GM12878 (cell line): ENCODE results near the gene CABYR. TPM values are rescaled to one million over a fixed set of nuclear protein-coding genes. Genes with fewer than 3 reads are reported as not detected.

Experiments used
- ATAC-seq: fragments of 200-7000 bp; cut with Tn5 transposase; 3 replicates; pipeline ENCODE4 v1.9.1; 2020; ENCODE audit warnings: mild to moderate bottlenecking, moderate library complexity
- BruUV-seq: library from RNA; stranded (reverse); fragments of 400-500 nt; replicated peaks from 2 replicates; lab custom pipeline; 2021; lab: Mats Ljungman, UMichigan
- CTCF ChIA-PET: fragments of 300-600 bp; sonication (Branson Sonifier 250); formaldehyde crosslinking; extraction: SDS; loops from one replicate; lab custom pipeline; 2021; ENCODE audit warnings: inconsistent platforms; lab: Yijun Ruan, JAX
- POLR2A ChIA-PET: fragments of 350-600 bp; formaldehyde crosslinking; extraction: SDS; loops from one replicate; lab custom pipeline; 2021; ENCODE audit warnings: inconsistent platforms; lab: Charles Lee
- RAD21 ChIA-PET: fragments of 300-600 bp; sonication (Branson Sonifier 250); formaldehyde crosslinking; loops from one replicate; lab custom pipeline; 2023; ENCODE audit warnings: antibody characterized with exemption; ENCODE audit not compliant: unreplicated experiment; lab: Charles Lee
- SMC1A ChIA-PET: fragments of 300-600 bp; sonication (Branson Sonifier 250); formaldehyde crosslinking; loops from one replicate; lab custom pipeline; 2023; ENCODE audit not compliant: unreplicated experiment, uncharacterized antibody; lab: Charles Lee
- DNase-seq: peaks from one replicate; pipeline ENCODE4 v3.0.0-alpha.2; 2011; ENCODE audit warnings: low read depth, low spot score
- FAIRE-seq: peaks from 3 replicates; lab custom pipeline; 2011; peaks lifted over from hg19 to GRCh38; lab: Jason Lieb, UNC
- H2AFZ ChIP-seq: 2 replicates; pipeline ENCODE4 v1.6.0; 2011; ENCODE audit warnings: low read depth, low read length, control low read depth; ENCODE audit not compliant: control insufficient read depth
- H3K27ac ChIP-seq: 2 replicates; pipeline ENCODE4 v1.5.1; 2011; ENCODE audit warnings: control low read depth; ENCODE audit not compliant: control insufficient read depth, insufficient read depth
- H3K27me3 ChIP-seq, 2 experiments: replicated peaks in 1 of 2; 2 replicates each; pipeline versions ENCODE4 v1.6.0 to v1.6.1; 2011; ENCODE audit warnings: low read length in 1 of 2; ENCODE audit not compliant: control insufficient read depth in 2 of 2, insufficient read depth in 2 of 2
- H3K36me3 ChIP-seq, 2 experiments: 2 replicates each; pipeline ENCODE4 v1.5.1; 2011; ENCODE audit warnings: low read length in 1 of 2; ENCODE audit not compliant: control insufficient read depth in 2 of 2, insufficient read depth in 2 of 2
- H3K4me1 ChIP-seq: 2 replicates; pipeline ENCODE4 v1.6.1; 2011; ENCODE audit warnings: mild to moderate bottlenecking, low read length, moderate library complexity, mixed read lengths; ENCODE audit not compliant: control insufficient read depth, insufficient read depth
- H3K4me2 ChIP-seq: 2 replicates; pipeline ENCODE4 v1.6.0; 2011; ENCODE audit warnings: control low read depth; ENCODE audit not compliant: control insufficient read depth, insufficient read depth
- H3K4me3 ChIP-seq: fragments of 200-600 bp; sonication (generic); 2 replicates; pipeline ENCODE4 v1.5.1; 2016
- H3K79me2 ChIP-seq: 2 replicates; pipeline ENCODE4 v1.6.0; 2011; ENCODE audit warnings: low read length; ENCODE audit not compliant: control insufficient read depth, insufficient read depth
- H3K9ac ChIP-seq: 2 replicates; pipeline ENCODE4 v1.8.0; 2011; ENCODE audit warnings: low read length, control low read depth, mixed read lengths; ENCODE audit not compliant: control insufficient read depth, insufficient read depth
- H3K9me3 ChIP-seq: replicated peaks from 3 replicates; pipeline ENCODE4 v1.5.1; 2011; ENCODE audit warnings: mild to moderate bottlenecking, low read length; ENCODE audit not compliant: control insufficient read depth, insufficient read depth
- H4K20me1 ChIP-seq: 2 replicates; pipeline ENCODE4 v1.6.0; 2011; ENCODE audit not compliant: control insufficient read depth, insufficient read depth
- ATF2 ChIP-seq: IDR thresholded peaks from 2 replicates; pipeline ENCODE4 v1.6.1; 2012; ENCODE audit warnings: low read length, inconsistent platforms
- CHD2 ChIP-seq: IDR thresholded peaks from 2 replicates; pipeline ENCODE4 v1.6.1; 2011; ENCODE audit warnings: low read depth, low read length, improper control_type of control experiment, borderline replicate concordance
- FOXM1 ChIP-seq: IDR thresholded peaks from 2 replicates; pipeline ENCODE4 v1.6.1; 2012; ENCODE audit warnings: low read depth, mild to moderate bottlenecking, inconsistent platforms, low read length, moderate library complexity
- POLR2AphosphoS2 ChIP-seq: IDR thresholded peaks from 2 replicates; pipeline ENCODE4 v1.6.1; 2011; ENCODE audit warnings: low read depth, mild to moderate bottlenecking, low read length, improper control_type of control experiment, moderate library complexity
- POU2F2 ChIP-seq: IDR thresholded peaks from 3 replicates; pipeline ENCODE4 v1.6.1; 2011; ENCODE audit warnings: low read depth, mild to moderate bottlenecking, low read length, borderline replicate concordance
- SMAD1 ChIP-seq: fragments of 450-650 bp; IDR thresholded peaks from 2 replicates; pipeline ENCODE4 v1.6.1; 2018; ENCODE audit warnings: mild to moderate bottlenecking, low read depth; ENCODE audit not compliant: partially characterized antibody
- STAT1 ChIP-seq: fragments of 450-650 bp; conservative IDR thresholded peaks from 2 replicates; pipeline ENCODE4 v1.6.1; 2014; ENCODE audit warnings: antibody characterized with exemption, mild to moderate bottlenecking
- YY1 ChIP-seq: IDR thresholded peaks from 2 replicates; pipeline ENCODE4 v1.6.1; 2011; ENCODE audit warnings: low read depth, mild to moderate bottlenecking, low read length
- WGBS: methylation state at CpG from one replicate; pipeline ENCODE4 v1.1.6; 2016; ENCODE audit warnings: low lambda C conversion rate; ENCODE audit not compliant: insufficient replicate concordance, insufficient coverage; ENCODE audit errors: missing lambda C conversion rate; 5-methylcytosine and 5-hydroxymethylcytosine counted together
- in situ Hi-C: fragments of 300-500 bp; cut with MboI; formaldehyde crosslinking; loops from 9 replicates; pipeline ENCODE4 v1.14.3; 2018; ENCODE audit warnings: mixed read lengths
- intact Hi-C: fragments of 100-400 bp; cut with micrococcal nuclease; formaldehyde crosslinking; loops from one replicate; pipeline ENCODE4 v1.14.2; 2022; ENCODE audit not compliant: unreplicated experiment
- polyA plus RNA-seq, 11 experiments: library from polyadenylated mRNA; depleted of rRNA in 4 of 11; unstranded in 6 of 11; stranded (reverse) in 5 of 11; fragments of >200 nt; fragmentation: Nextera tagmentation in 4 of 11; fragmentation: Illumina TruSeq in 1 of 11; extraction: Ambion mirVana in 4 of 11; extraction: Trizol in 1 of 11; gene quantifications; 1 replicate in 1 of 11; 2 replicates in 10 of 11; pipeline versions ENCODE4 v1.2.1 to v1.2.3, GENCODE V29; 2011 to 2016; ENCODE audit warnings: inconsistent platforms in 2 of 11, missing spikeins in 2 of 11, low read depth in 1 of 11
- total RNA-seq, 4 experiments: library from RNA; depleted of rRNA in 3 of 4; stranded (reverse); fragments of >200 nt in 3 of 4; fragmentation: Illumina TruSeq in 1 of 4; extraction: Trizol in 1 of 4; gene quantifications; 2 replicates each; pipeline versions ENCODE4 v1.2.1 to v1.2.3, GENCODE V29; 2013 to 2021
- TF ChIP-seq, protein P1 (sequence below): fragments of 450-650 bp; IDR thresholded peaks from 2 replicates; pipeline ENCODE4 v1.6.1; 2017; ENCODE audit warnings: mild to moderate bottlenecking, moderate library complexity

CABYR gene
- total and polyA plus RNA-seq, 10 of the 15 experiments (the other 5 are each of a cell fraction or from before 2014, with no cell fraction given): 0.29 to 2.8 (median 1.7) TPM

DNA sequence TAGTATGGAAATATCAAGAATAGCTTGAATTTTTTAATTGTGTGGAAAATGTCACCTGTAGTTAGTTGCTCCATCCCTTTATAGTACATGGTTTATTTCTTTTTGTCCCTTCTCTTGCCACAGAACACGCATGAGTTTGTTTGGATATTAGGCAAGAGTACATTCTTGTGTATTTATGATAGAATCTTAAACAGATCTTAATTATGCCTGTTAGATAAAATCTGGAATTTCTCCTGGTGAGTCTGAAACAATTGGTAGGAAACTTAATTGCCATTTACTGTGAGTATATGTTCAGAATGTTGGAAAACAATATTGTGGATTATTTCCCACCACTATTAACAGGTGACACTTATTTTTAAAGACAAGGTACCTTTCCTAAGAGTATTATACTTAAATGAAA is 30.2 kb upstream of the CABYR start:
- no peak overlapping the region for H2AFZ ChIP-seq
- in situ Hi-C loops: no loop called here
- no peak overlapping the region for H3K4me3 ChIP-seq
- ChIA-PET RAD21 (no interaction called here), CTCF (no interaction called here), SMC1A (interaction anchor here (1.0 kb wide), 1 partner anchor 11 kb away, joined by 4 read pairs; no protein-coding TSS in a partner anchor), POLR2A (no interaction called here)
- H4K20me1 ChIP-seq: no peaks in the 10 kb centered on the region
- peaks cover 2 to 7% of the 10 kb centered on the region in 2 experiments; a peak in 3 of 4 replicates for H3K36me3 ChIP-seq
- H3K4me2 ChIP-seq: no peak overlapping the region
- 100% methylated on average over 1 of the region's 1 CpG for WGBS
- no peak for ATAC-seq
- H3K27ac ChIP-seq: no peak overlapping the region
- no peak overlapping the region for H3K9ac ChIP-seq
- no peaks in the 10 kb centered on the region for H3K9me3 ChIP-seq
- intact Hi-C loops: no loop called here
- H3K79me2 ChIP-seq: no peaks in the 10 kb centered on the region
- no peaks in the 10 kb centered on the region for H3K27me3 ChIP-seq
- TF ChIP-seq FOXM1: no peak
- no peak for TF ChIP-seq CHD2
- no peak for TF ChIP-seq POLR2AphosphoS2
- DNase-seq: no peak
- H3K4me1 ChIP-seq: no peaks in the 10 kb centered on the region
- no TSS peak for BruUV-seq
- FAIRE-seq: no peak

DNA sequence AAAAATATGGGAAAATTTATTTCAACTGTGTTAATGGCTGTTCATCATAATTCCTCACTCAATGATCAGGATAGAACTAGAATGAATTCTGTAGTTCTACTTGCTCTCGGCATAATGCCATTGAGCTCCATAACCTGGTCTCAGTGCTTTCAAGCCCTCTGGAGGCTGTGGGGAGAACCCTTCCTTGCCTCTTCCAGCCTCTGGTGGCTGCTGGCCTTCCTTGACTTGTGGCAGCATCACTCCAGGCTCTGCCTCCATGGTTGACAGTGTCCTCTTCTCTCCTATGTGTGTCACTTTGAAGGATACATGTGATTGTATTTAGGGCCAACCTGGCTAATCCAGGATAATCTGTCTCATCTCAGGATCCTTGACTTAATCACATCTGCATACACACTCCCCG is 26.9 kb upstream of the CABYR start:
- DNase-seq (no peak), FAIRE-seq (no peak), ATAC-seq (no peak)
- WGBS: 82% methylated on average over 2 of the region's 2 CpGs
- CTCF ChIA-PET: interaction anchor here (0.6 to 1.4 kb wide), 3 partner anchors 11 to 528 kb away, joined by 3 to 5 read pairs (median 3); no protein-coding TSS in a partner anchor
- in situ Hi-C loops: loop anchor here (5.0 kb wide), 1 partner anchor 145 kb away; no protein-coding TSS in a partner anchor
- Histone ChIP-seq H3K79me2 (no peaks in the 10 kb centered on the region), H3K36me3 (peaks cover 3 to 7% of the 10 kb centered on the region in 2 experiments; a peak in 2 of 4 replicates), H3K4me1 (no peaks in the 10 kb centered on the region), H3K9me3 (no peaks in the 10 kb centered on the region), H3K27me3 (no peaks in the 10 kb centered on the region), H3K9ac (no peak overlapping the region), H3K4me3 (no peak overlapping the region), H4K20me1 (no peaks in the 10 kb centered on the region), H3K4me2 (no peak overlapping the region), H2AFZ (no peak overlapping the region), H3K27ac (no peak overlapping the region)
- RAD21 ChIA-PET: no interaction called here
- intact Hi-C loops: no loop called here
- BruUV-seq: no TSS peak
- SMC1A ChIA-PET: interaction anchor here (0.7 to 1.2 kb wide), 2 partner anchors 187 to 211 kb away, joined by 3 to 4 read pairs; no protein-coding TSS in a partner anchor
- POLR2A ChIA-PET: no interaction called here
- TF ChIP-seq, protein P1, sequence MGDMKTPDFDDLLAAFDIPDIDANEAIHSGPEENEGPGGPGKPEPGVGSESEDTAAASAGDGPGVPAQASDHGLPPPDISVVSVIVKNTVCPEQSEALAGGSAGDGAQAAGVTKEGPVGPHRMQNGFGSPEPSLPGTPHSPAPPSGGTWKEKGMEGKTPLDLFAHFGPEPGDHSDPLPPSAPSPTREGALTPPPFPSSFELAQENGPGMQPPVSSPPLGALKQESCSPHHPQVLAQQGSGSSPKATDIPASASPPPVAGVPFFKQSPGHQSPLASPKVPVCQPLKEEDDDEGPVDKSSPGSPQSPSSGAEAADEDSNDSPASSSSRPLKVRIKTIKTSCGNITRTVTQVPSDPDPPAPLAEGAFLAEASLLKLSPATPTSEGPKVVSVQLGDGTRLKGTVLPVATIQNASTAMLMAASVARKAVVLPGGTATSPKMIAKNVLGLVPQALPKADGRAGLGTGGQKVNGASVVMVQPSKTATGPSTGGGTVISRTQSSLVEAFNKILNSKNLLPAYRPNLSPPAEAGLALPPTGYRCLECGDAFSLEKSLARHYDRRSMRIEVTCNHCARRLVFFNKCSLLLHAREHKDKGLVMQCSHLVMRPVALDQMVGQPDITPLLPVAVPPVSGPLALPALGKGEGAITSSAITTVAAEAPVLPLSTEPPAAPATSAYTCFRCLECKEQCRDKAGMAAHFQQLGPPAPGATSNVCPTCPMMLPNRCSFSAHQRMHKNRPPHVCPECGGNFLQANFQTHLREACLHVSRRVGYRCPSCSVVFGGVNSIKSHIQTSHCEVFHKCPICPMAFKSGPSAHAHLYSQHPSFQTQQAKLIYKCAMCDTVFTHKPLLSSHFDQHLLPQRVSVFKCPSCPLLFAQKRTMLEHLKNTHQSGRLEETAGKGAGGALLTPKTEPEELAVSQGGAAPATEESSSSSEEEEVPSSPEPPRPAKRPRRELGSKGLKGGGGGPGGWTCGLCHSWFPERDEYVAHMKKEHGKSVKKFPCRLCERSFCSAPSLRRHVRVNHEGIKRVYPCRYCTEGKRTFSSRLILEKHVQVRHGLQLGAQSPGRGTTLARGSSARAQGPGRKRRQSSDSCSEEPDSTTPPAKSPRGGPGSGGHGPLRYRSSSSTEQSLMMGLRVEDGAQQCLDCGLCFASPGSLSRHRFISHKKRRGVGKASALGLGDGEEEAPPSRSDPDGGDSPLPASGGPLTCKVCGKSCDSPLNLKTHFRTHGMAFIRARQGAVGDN: no peak
- TF ChIP-seq CHD2 (no peak), ATF2 (no peak), POU2F2 (no peak), YY1 (no peak), SMAD1 (no peak), STAT1 (no peak)
